RWPE2 (cell line): ENCODE measurements around the gene NSDHL.

Experiments used
- ATAC-seq: fragments of 200-7000 bp; cut with Tn5 transposase; 3 replicates; pipeline ENCODE4 v1.9.1; 2021; ENCODE audit warnings: low read depth
- DNase-seq: peaks from one replicate; pipeline ENCODE4 v3.0.0-alpha.2; 2020; ENCODE audit warnings: low spot score
- H3K27ac ChIP-seq: fragments of 450-650 bp; 2 replicates; pipeline ENCODE4 v1.5.1; 2017; ENCODE audit warnings: mild to moderate bottlenecking; ENCODE audit not compliant: poor library complexity, severe bottlenecking
- H3K27me3 ChIP-seq: fragments of 250-450 bp; sonication (Bioruptor Pico); 2 replicates; pipeline ENCODE4 v1.5.1; 2021; ENCODE audit warnings: mild to moderate bottlenecking, moderate library complexity; ENCODE audit not compliant: insufficient read depth, poor library complexity, severe bottlenecking
- H3K36me3 ChIP-seq: fragments of 250-450 bp; sonication (Bioruptor Pico); 2 replicates; pipeline ENCODE4 v1.5.1; 2020; ENCODE audit warnings: low read depth, mild to moderate bottlenecking, moderate library complexity
- H3K4me1 ChIP-seq: fragments of 250-450 bp; sonication (Bioruptor Pico); 2 replicates; pipeline ENCODE4 v1.5.1; 2021; ENCODE audit warnings: mild to moderate bottlenecking, moderate library complexity; ENCODE audit not compliant: insufficient read depth, poor library complexity, severe bottlenecking
- H3K4me3 ChIP-seq: fragments of 250-450 bp; sonication (Bioruptor Pico); 2 replicates; pipeline ENCODE4 v1.5.1; 2021; ENCODE audit warnings: mild to moderate bottlenecking, moderate library complexity; ENCODE audit not compliant: severe bottlenecking
- H3K9me3 ChIP-seq: fragments of 250-450 bp; sonication (Bioruptor Pico); 2 replicates; pipeline ENCODE4 v1.5.1; 2021; ENCODE audit warnings: mild to moderate bottlenecking, moderate library complexity; ENCODE audit not compliant: severe bottlenecking
- TF ChIP-seq, protein P1 (sequence below): fragments of 450-650 bp; IDR thresholded peaks from one replicate; pipeline ENCODE4 v1.5.1; 2017; ENCODE audit warnings: mild to moderate bottlenecking, moderate library complexity; ENCODE audit not compliant: poor library complexity, severe bottlenecking

Gene NSDHL

DNA sequence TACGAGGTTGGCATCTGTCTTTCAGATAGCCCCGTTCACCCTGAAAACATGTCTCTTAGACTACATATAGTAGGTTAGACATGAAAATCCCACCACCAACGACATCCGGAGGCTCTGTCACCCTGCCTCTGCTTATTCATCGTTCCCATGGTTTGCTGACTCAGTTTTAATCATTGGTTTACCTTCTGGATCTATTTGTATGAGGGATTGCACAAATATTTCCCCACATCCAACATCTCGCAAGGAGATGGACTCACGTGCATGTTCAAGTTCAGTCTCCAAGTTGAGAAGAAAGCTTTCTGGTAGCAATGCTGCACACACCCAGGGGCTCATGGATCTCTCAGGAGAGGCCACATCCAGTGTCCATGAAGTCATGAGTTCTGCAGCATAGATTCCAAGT is 11.1 kb upstream of the NSDHL start:
- no peaks in the 10 kb centered on the region for H3K36me3 ChIP-seq
- H3K4me3 ChIP-seq, result no peak overlapping the region
- H3K9me3 ChIP-seq, result no peaks in the 10 kb centered on the region
- peak; percentile 58; the same call in 2 of the 3 replicates for ATAC-seq
- H3K27me3 ChIP-seq, result no peaks in the 10 kb centered on the region
- H3K27ac ChIP-seq, result no peak overlapping the region
- no peak for DNase-seq
- H3K4me1 ChIP-seq, result peaks cover 8% of the 10 kb centered on the region
- TF ChIP-seq, protein P1, sequence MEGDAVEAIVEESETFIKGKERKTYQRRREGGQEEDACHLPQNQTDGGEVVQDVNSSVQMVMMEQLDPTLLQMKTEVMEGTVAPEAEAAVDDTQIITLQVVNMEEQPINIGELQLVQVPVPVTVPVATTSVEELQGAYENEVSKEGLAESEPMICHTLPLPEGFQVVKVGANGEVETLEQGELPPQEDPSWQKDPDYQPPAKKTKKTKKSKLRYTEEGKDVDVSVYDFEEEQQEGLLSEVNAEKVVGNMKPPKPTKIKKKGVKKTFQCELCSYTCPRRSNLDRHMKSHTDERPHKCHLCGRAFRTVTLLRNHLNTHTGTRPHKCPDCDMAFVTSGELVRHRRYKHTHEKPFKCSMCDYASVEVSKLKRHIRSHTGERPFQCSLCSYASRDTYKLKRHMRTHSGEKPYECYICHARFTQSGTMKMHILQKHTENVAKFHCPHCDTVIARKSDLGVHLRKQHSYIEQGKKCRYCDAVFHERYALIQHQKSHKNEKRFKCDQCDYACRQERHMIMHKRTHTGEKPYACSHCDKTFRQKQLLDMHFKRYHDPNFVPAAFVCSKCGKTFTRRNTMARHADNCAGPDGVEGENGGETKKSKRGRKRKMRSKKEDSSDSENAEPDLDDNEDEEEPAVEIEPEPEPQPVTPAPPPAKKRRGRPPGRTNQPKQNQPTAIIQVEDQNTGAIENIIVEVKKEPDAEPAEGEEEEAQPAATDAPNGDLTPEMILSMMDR, result no peak

DNA sequence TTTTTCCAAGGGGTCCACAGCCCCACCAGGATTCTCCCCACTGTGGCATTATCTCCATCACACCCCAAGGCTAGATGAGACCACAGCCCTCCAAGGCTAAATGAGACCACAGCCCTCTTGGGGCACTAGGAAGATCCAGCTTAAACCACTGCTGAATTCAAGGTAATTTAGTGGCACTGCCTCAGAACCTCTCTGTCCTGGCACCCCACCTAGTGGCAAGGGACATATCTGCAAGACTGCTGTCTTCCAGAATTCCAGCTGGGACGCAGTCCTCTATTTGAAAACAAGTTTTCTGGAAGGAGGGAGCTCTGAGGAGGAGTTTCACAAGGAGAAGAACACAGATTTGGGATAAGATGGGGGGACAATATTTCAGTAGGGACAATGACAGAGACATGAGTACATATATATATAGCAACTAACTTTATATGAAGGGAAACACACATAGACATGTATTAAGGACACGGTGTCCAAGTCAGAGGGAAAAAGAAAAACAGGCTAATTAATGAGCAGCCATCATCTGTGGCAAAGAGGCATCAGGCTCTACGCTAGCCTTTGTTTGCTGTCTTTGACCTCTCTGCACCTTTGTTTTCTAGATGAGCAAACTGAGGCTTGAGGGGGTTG is 9.6 kb upstream of the NSDHL start:
- H3K4me1 ChIP-seq, result peaks cover 8% of the 10 kb centered on the region
- H3K4me3 ChIP-seq, result no peak overlapping the region
- no peaks in the 10 kb centered on the region for H3K9me3 ChIP-seq
- no peak for DNase-seq
- no peak for ATAC-seq
- no peaks in the 10 kb centered on the region for H3K36me3 ChIP-seq
- no peaks in the 10 kb centered on the region for H3K27me3 ChIP-seq
- TF ChIP-seq, protein P1, result peak; percentile 53
- H3K27ac ChIP-seq, result no peak overlapping the region

- Histone ChIP-seq H3K9me3 (no peaks in the 10 kb centered on the region), H3K4me3 (no peak overlapping the region), H3K27ac (no peak overlapping the region), H3K36me3 (no peaks in the 10 kb centered on the region), H3K4me1 (peaks cover 8% of the 10 kb centered on the region), H3K27me3 (no peaks in the 10 kb centered on the region)
- peak; percentile 30; the same call in 1 of the 3 replicates for ATAC-seq
- TF ChIP-seq, protein P1, result no peak
- no peak for DNase-seq
These were observed 8.3 kb upstream of the NSDHL start for GRCh38 chrX:152822383-152823086.

GRCh38 chrX:152823657-152824056 is 7.2 kb upstream of the NSDHL start:
- Histone ChIP-seq H3K36me3 (no peaks in the 10 kb centered on the region), H3K4me3 (no peak overlapping the region), H3K4me1 (peaks cover 8% of the 10 kb centered on the region), H3K9me3 (no peaks in the 10 kb centered on the region), H3K27me3 (no peaks in the 10 kb centered on the region), H3K27ac (no peak overlapping the region)
- ATAC-seq (no peak), DNase-seq (no peak)
- TF ChIP-seq, protein P1, result no peak
